Astrocyte (in vitro differentiated cells and primary cell): Measurements from ENCODE around the gene PDGFA. TPM values are rescaled to one million over a fixed set of nuclear protein-coding genes. Genes with fewer than 3 reads are reported as not detected.

Experiments used
- DNase-seq: peaks from one replicate; pipeline ENCODE4 v3.0.0-alpha.2; 2010; ENCODE audit warnings: low read depth
- FAIRE-seq: peaks from 2 replicates; lab custom pipeline; 2011; peaks lifted over from hg19 to GRCh38; lab: Jason Lieb, UNC
- H2AFZ ChIP-seq: 2 replicates; pipeline ENCODE4 v1.6.0; 2012; ENCODE audit warnings: low read depth, low read length, inconsistent platforms
- H3K27ac ChIP-seq: 2 replicates; pipeline ENCODE4 v1.5.1; 2011; ENCODE audit warnings: low read depth, low read length, inconsistent platforms
- H3K27me3 ChIP-seq: 2 replicates; pipeline ENCODE4 v1.6.0; 2011; ENCODE audit warnings: low read length, inconsistent platforms; ENCODE audit not compliant: insufficient read depth
- H3K36me3 ChIP-seq: 2 replicates; pipeline ENCODE4 v1.5.1; 2011; ENCODE audit warnings: low read length, inconsistent platforms; ENCODE audit not compliant: insufficient read depth
- H3K4me1 ChIP-seq: 2 replicates; pipeline ENCODE4 v1.5.1; 2011; ENCODE audit warnings: low read length, inconsistent platforms; ENCODE audit not compliant: insufficient read depth
- H3K4me2 ChIP-seq: 2 replicates; pipeline ENCODE4 v1.6.0; 2012; ENCODE audit warnings: low read length, inconsistent platforms
- H3K4me3 ChIP-seq: 2 replicates; pipeline ENCODE4 v1.5.1; 2011; ENCODE audit warnings: low read depth, mild to moderate bottlenecking, low read length, inconsistent platforms; ENCODE audit not compliant: insufficient read depth
- H3K79me2 ChIP-seq: 2 replicates; pipeline ENCODE4 v1.6.0; 2012; ENCODE audit warnings: mild to moderate bottlenecking, low read length, inconsistent platforms; ENCODE audit not compliant: insufficient read depth
- H3K9ac ChIP-seq: 2 replicates; pipeline ENCODE4 v1.6.0; 2012; ENCODE audit warnings: mild to moderate bottlenecking, low read length, inconsistent platforms
- H3K9me3 ChIP-seq: 2 replicates; pipeline ENCODE4 v1.5.1; 2012; ENCODE audit warnings: low read depth, mild to moderate bottlenecking, low read length, inconsistent platforms; ENCODE audit not compliant: insufficient read depth
- H4K20me1 ChIP-seq: 2 replicates; pipeline ENCODE4 v1.6.0; 2012; ENCODE audit warnings: low read length, inconsistent platforms; ENCODE audit not compliant: insufficient read depth
- H3K27ac Mint-ChIP-seq: one replicate; pipeline ENCODE4 v1.8.0; 2021; ENCODE audit warnings: mild to moderate bottlenecking, mixed read lengths; ENCODE audit not compliant: unreplicated experiment
- H3K27me3 Mint-ChIP-seq: one replicate; pipeline ENCODE4 v1.8.0; 2021; ENCODE audit warnings: low read depth, mixed read lengths; ENCODE audit not compliant: unreplicated experiment
- H3K36me3 Mint-ChIP-seq: one replicate; pipeline ENCODE4 v1.8.0; 2021; ENCODE audit warnings: low read depth, mixed read lengths; ENCODE audit not compliant: unreplicated experiment
- H3K4me1 Mint-ChIP-seq: one replicate; pipeline ENCODE4 v1.8.0; 2021; ENCODE audit warnings: low read depth, mixed read lengths; ENCODE audit not compliant: unreplicated experiment
- H3K4me3 Mint-ChIP-seq: one replicate; pipeline ENCODE4 v1.8.0; 2021; ENCODE audit warnings: mild to moderate bottlenecking, moderate library complexity, mixed read lengths; ENCODE audit not compliant: unreplicated experiment
- H3K9me3 Mint-ChIP-seq: one replicate; pipeline ENCODE4 v1.8.0; 2021; ENCODE audit warnings: mild to moderate bottlenecking, mixed read lengths; ENCODE audit not compliant: unreplicated experiment
- EZH2 ChIP-seq: IDR thresholded peaks from 2 replicates; pipeline ENCODE4 v1.6.1; 2012; ENCODE audit warnings: mild to moderate bottlenecking, low read length, inconsistent platforms; ENCODE audit not compliant: insufficient read depth
- total RNA-seq: library from RNA; stranded (reverse); gene quantifications from 2 replicates; pipeline ENCODE4 v1.2.1, GENCODE V29; 2021
- TF ChIP-seq, protein P1 (sequence below): IDR thresholded peaks from 2 replicates; pipeline ENCODE4 v1.5.1; 2011; ENCODE audit warnings: low read depth, mild to moderate bottlenecking, inconsistent platforms, low read length, moderate library complexity; ENCODE audit not compliant: insufficient read depth

Gene PDGFA
- total RNA-seq, 1 donor from 2014 or later = 47.1 TPM

DNA sequence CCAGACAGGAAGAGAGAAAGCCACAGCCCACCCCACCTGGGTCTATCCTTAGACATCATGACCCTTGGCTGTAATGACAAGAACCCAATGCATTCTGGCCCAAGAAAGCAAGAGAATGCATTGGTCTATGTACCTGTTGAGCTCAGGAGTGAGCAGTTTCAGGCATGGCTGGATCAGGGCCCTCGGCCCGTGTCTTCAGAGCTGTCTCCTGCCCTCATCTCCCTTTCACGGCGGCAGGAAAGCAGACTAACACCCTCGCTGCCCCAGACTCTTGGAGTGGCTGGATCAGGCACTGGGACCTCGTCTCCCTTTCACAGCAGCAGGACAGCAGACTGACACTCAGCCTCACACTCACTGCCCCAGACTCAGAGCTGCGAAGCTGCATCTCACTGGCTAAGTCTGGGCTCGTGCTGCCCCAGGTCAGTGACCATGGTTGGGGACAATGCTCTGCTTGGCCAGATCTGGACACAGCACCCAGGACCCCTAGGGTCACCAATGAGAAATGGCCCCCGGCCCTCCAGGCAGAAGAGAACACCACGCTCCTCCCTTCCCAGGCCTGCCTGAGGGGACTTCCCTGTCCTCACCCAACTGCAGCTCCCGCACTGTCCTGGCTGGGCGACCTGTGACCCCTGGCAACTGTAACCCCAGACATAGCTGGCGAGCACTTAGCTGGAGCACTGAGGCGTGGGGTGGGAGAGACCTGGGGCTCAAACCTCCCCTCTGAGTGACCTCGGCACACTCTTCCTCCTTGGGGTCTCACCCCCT is 12.9 kb upstream of the PDGFA start:
- H3K9ac ChIP-seq = no peak overlapping the region
- FAIRE-seq (no peak), DNase-seq (no peak)
- no peaks in the 10 kb centered on the region for H3K27me3 ChIP-seq
- Mint-ChIP-seq H3K4me1 (no peaks in the 10 kb centered on the region), H3K27me3 (peaks cover 25% of the 10 kb centered on the region), H3K4me3 (no peak overlapping the region), H3K27ac (no peak overlapping the region), H3K9me3 (peaks cover 5% of the 10 kb centered on the region), H3K36me3 (no peaks in the 10 kb centered on the region)
- no peak overlapping the region for H2AFZ ChIP-seq
- no peaks in the 10 kb centered on the region for H3K36me3 ChIP-seq
- no peak overlapping the region for H3K27ac ChIP-seq
- peaks cover 2% of the 10 kb centered on the region for H3K4me1 ChIP-seq
- TF ChIP-seq, protein P1, sequence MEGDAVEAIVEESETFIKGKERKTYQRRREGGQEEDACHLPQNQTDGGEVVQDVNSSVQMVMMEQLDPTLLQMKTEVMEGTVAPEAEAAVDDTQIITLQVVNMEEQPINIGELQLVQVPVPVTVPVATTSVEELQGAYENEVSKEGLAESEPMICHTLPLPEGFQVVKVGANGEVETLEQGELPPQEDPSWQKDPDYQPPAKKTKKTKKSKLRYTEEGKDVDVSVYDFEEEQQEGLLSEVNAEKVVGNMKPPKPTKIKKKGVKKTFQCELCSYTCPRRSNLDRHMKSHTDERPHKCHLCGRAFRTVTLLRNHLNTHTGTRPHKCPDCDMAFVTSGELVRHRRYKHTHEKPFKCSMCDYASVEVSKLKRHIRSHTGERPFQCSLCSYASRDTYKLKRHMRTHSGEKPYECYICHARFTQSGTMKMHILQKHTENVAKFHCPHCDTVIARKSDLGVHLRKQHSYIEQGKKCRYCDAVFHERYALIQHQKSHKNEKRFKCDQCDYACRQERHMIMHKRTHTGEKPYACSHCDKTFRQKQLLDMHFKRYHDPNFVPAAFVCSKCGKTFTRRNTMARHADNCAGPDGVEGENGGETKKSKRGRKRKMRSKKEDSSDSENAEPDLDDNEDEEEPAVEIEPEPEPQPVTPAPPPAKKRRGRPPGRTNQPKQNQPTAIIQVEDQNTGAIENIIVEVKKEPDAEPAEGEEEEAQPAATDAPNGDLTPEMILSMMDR = no peak
- TF ChIP-seq EZH2 = no peak
- no peaks in the 10 kb centered on the region for H3K9me3 ChIP-seq
- H4K20me1 ChIP-seq = no peaks in the 10 kb centered on the region
- no peak overlapping the region for H3K4me3 ChIP-seq
- no peaks in the 10 kb centered on the region for H3K79me2 ChIP-seq
- H3K4me2 ChIP-seq = no peak overlapping the region

DNA sequence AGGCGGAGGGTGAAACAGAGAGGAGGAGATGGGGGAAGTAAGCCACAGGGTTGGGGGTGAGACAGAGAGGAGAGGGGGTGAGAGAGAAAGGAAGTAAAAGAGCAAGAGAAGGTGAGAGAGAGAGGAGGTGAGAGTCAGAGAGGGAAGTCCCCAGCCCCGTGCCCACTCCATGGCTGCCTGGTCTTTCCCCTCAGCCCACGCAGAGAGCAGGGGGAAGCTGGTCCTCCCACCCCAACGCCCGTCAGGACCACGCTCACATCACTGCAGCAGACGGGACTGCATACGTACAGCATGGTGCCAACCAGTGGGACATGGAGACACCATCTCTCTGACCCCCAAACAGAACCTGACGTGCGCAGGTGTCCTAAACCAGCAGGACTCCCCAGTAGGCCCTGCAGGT is 12.1 kb upstream of the PDGFA start:
- Mint-ChIP-seq H3K27me3 (peaks cover 25% of the 10 kb centered on the region), H3K4me3 (no peak overlapping the region), H3K36me3 (no peaks in the 10 kb centered on the region), H3K9me3 (peaks cover 7% of the 10 kb centered on the region), H3K27ac (no peak overlapping the region), H3K4me1 (no peaks in the 10 kb centered on the region)
- Histone ChIP-seq H3K36me3 (no peaks in the 10 kb centered on the region), H3K4me2 (no peak overlapping the region), H4K20me1 (no peaks in the 10 kb centered on the region), H3K27ac (no peak overlapping the region), H3K4me3 (no peak overlapping the region), H3K79me2 (no peaks in the 10 kb centered on the region), H3K9ac (no peak overlapping the region), H3K9me3 (no peaks in the 10 kb centered on the region), H3K4me1 (no peaks in the 10 kb centered on the region), H3K27me3 (no peaks in the 10 kb centered on the region), H2AFZ (no peak overlapping the region)
- no peak for DNase-seq
- TF ChIP-seq EZH2 = no peak
- TF ChIP-seq, protein P1 = no peak
- no peak for FAIRE-seq

DNA sequence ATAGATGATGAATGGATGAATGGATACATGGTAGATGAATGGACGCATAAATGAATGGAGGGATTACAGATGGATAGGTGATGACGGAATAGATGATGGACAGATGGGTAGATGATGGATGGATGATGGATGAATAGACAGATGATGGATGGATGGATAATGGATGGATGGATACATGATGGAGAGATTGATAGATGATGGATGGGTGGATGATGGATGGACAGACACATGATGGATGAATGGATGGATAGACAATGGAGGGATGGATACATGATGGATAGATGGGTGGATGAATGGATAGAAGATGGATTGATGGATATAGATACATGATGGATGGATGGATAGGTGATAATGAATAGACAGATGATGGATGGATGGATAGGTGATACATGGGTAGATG is 8.8 kb upstream of the PDGFA start:
- Mint-ChIP-seq H3K27ac (no peak overlapping the region), H3K4me3 (no peak overlapping the region), H3K27me3 (peaks cover 26% of the 10 kb centered on the region), H3K36me3 (no peaks in the 10 kb centered on the region), H3K4me1 (no peaks in the 10 kb centered on the region), H3K9me3 (peaks cover 6% of the 10 kb centered on the region)
- Histone ChIP-seq H3K79me2 (no peaks in the 10 kb centered on the region), H3K36me3 (no peaks in the 10 kb centered on the region), H3K4me3 (no peak overlapping the region), H3K9me3 (no peaks in the 10 kb centered on the region), H2AFZ (no peak overlapping the region), H3K27me3 (peaks cover 2% of the 10 kb centered on the region), H3K4me1 (no peaks in the 10 kb centered on the region), H4K20me1 (no peaks in the 10 kb centered on the region), H3K4me2 (no peak overlapping the region), H3K27ac (no peak overlapping the region), H3K9ac (no peak overlapping the region)
- no peak for FAIRE-seq
- no peak for DNase-seq
- TF ChIP-seq, protein P1 = no peak
- no peak for TF ChIP-seq EZH2
